Epithelial cell of prostate (primary cell): Measurements from ENCODE around the gene CD14.
"Not testable (repeated sequence)": the region's sequence is repeated elsewhere in the genome, so short reads cannot be mapped to it uniquely, and the experiment has no call there.

ENCODE experiments used
- DNase-seq: peaks from one replicate; pipeline ENCODE4 v3.0.0-alpha.2; 2011; ENCODE audit warnings: low read depth, low spot score
- H3K27ac ChIP-seq: fragments of 450-650 bp; 2 replicates; pipeline ENCODE4 v1.5.1; 2017; ENCODE audit warnings: mild to moderate bottlenecking

The CD14 gene

DNA sequence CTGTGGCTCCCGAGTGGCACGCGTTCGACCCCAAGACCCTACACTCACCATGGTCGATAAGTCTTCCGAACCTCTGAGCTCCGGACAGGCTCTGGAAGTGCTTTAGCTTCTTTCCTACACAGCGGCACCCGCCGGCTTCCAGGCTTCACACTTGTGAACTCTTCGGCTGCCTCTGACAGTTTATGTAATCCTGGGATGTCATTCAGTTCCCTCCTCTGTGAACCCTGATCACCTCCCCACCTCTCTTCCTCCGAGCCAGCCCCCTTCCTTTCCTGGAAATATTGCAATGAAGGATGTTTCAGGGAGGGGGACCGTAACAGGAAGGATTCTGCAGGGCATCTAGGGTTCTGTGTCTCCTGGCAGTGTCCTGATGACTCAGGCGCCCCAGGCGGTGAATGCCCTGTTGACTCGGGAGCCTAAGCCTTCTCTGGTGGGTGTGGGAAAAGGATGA, at the start of gene CD14:
CD14 (minus strand) TSS at position 155 of the 451 bp plus-strand sequence; CDS start at position 51, 104 bp downstream.
- DNase-seq: no peak
- no peak within 1 kb of the TSS for H3K27ac ChIP-seq

DNA sequence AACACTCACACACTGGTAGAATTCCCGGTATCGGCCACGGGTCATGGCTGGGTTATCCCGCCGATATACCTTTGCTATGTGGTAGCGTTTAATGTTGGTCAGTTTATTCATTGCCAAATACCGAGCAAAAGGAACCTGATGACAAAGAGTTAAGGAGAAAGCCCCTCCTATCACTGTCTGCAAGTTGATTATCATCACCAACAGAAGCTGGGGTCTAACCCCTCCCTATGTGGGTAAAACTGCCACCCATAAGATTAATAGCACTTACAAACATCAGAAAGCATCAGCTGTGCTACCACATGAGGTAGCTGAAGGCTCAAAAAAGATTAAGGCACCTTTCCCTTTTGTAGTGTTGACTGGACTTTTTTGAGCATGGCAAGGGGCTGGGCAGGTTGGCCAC, 46.0 kb upstream of the CD14 start:
- DNase-seq: no peak
- no peak overlapping the region for H3K27ac ChIP-seq

DNA sequence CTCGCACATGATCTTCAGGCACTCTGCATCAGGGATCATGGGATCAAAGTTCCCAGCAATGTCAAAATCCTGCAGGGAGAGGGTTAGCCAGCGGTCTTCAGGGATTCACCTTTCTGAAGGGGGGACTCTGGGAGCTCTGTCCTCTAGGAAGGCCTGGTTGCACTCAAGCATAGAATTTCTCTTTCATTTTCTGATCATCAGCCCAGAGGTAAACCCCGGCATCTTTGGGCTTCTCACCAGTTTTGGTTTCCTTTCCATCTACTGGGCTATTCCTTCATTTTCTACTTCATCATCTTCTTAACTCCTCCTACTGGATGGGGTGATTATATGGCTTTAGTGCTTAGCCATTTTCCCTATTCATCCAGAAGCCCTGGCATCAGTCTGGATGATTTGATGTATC, 45.0 kb upstream of the CD14 start:
- DNase-seq: no peak

GRCh38 chr5:140674629-140675028, 41.7 kb upstream of the CD14 start:
- H3K27ac ChIP-seq: no peak overlapping the region
- no peak for DNase-seq

More for the DNA sequence above, 45.0 kb upstream of the CD14 start:
- no peak overlapping the region for H3K27ac ChIP-seq

DNA sequence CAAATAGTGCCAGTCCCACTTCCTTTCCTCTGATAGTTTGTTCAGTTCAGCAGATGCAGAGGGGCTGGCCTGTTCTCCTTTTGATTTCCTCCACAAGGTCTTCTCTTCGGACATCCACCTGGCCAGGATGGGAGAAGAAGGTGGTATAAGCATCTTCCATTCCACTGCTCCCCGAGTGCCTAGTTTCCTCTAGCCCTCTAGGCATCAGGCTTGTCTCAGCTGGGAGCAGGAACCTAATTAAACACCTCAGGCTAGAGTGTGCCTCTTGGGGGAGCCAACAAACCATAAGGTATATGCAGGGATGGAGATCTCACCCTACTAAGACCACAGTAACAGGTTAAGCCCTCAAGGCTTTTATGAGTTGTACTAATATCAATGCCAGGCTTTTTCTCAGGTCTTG, 41.2 kb upstream of the CD14 start:
- DNase-seq: no peak
- H3K27ac ChIP-seq: no peak overlapping the region

DNA sequence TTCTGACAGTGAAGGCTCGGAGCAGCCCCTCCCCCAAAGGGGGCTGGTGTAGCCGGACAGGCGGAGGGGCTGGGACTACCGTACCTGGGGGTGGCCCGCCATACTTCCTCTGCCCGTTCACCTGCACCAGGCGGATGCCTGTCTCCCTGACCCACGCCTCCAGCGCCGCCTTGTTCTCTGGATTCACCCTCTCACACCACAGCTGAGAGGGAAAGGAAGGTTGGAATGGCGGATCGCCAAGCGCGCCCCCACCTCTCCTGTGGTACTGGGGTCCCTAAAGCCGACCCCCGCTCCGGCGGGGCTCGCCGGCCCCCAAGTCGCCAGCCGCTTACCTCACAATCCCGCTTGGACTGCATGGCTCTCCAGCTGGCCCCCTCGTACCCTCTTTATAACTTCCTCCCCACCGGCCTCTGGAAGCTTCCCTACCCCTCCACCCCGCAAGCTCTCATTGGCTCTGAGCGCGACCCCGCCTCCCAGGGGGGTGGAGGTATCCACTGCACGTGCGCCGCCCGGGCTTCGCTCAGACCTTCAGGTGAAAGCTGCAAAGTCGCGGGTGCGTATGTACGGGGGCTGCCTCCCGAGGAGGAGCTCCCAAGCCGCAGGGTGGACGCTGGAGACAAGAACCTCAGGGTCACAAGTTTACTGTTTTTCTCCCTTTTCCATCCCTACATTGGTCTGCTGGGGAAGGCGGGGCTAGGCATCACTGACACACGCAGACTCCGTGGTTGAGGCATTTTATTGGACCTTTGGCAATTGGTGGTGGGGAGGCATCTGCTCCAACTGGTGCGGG, 40.4 kb upstream of the CD14 start, which contains the start of gene DND1:
DND1 (minus strand) TSS at position 390 of the 790 bp plus-strand sequence; CDS start at position 356, 34 bp downstream.
- no peak within 1 kb of the TSS for H3K27ac ChIP-seq
- DNase-seq: no peak

GRCh38 chr5:140672455-140673186, 39.6 kb upstream of the CD14 start:
- no peak for DNase-seq

GRCh38 chr5:140671472-140672125, 38.6 kb upstream of the CD14 start:
- H3K27ac ChIP-seq: no peak overlapping the region
- DNase-seq: no peak

More at GRCh38 chr5:140672455-140673186, 39.6 kb upstream of the CD14 start:
- no peak overlapping the region for H3K27ac ChIP-seq

DNA sequence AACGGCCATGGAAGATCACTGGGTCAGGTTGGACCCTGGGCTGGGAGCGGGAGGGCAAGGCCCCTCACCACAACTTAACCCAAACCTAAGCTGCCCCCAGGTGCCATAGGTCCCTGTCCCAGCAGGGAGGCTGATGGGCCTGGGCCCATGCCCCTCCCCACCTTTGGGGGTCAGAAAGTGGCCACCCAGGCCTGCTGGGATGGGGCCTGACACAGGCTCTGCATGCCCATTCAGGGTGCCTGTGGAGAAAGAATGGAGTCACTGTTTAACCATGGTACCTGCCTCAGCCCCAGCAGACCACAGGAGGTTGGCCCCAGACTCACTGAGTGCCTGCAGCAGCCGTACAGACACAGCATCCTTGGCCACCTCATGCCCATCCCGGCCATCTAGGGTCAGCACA, 38.1 kb upstream of the CD14 start:
- not testable (repeated sequence) for DNase-seq, H3K27ac ChIP-seq

DNA sequence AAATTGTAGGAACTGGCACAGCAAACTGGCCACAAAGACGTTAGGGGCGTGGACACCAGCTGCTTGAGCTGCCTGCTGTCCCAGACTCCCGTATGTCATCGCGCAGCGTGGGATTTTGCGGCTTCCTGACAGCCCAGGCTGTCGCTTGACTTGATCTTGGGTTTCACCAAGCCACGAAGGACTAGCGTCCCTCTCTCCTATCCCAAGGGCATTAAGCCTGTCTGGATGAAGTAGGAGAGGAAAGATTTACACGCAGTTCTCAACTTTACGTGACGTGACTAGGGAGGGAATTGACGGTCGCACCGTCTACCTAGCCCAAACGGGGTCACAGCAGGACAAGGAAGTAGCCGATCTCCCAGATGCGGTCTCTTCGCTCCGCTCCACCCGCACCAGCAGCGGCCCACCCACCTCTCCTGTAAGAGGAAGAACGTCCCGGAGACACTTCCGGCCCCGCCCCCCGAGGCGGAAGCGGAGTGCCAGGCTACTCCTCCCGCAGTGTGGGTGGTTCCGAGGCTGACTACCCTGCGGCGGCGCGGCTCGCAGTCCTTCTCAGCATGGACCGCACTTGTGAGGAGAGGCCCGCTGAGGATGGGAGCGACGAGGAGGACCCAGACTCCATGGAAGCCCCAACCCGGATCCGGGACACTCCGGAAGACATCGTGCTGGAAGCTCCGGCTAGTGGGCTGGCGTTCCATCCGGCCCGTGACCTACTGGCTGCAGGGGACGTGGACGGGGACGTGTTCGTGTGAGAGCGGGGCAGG, 31.6 kb upstream of the CD14 start, which contains the start of gene WDR55:
WDR55 (plus strand) TSS at position 546 of the 761 bp plus-strand sequence; CDS start at position 555, 9 bp downstream.
- peak; percentile 77 for DNase-seq
- peak within 1 kb of the TSS; percentile 92 for H3K27ac ChIP-seq

- DNase-seq: no peak
- H3K27ac ChIP-seq: peak overlapping the region; percentile 92
Observed at GRCh38 chr5:140664030-140664358, 31.0 kb upstream of the CD14 start.

- not testable (repeated sequence) for H3K27ac ChIP-seq, DNase-seq
Observed at GRCh38 chr5:140660371-140660770, 27.4 kb upstream of the CD14 start.

DNA sequence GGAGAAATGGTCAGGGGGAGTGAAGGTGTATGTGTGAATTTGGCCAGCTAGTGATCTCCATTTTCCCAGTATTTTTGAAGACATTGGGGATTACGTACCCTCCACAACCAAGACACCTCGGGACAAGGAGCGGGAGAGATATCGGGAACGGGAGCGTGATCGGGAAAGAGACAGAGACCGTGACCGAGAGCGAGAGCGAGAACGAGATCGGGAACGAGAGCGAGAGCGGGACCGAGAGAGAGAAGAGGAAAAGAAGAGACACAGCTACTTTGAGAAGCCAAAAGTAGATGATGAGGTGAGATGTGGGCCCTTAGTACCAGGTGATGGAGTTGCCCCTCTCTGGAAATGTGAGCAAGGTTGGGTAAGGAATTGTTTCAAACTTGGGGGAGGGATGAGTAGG, 25.9 kb upstream of the CD14 start:
- H3K27ac ChIP-seq: no peak overlapping the region
- no peak for DNase-seq

DNA sequence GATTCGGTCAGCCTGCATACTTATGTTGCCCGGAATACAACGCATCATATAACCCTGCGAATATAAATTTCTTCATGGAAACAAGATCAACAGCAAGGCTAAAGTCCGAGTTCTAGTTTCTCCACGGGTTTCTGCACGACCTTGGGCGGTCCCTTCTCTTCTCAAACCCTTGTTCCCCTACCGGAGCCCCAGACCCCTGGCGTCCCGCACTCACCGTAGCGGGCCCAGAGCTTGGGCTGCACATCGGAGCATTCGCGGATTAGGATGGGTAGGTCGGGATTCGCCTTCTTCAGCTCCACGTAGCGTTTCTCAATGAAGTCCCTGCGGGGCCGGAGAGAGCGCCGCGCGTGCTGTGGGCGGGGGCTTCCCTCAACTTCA, 14.1 kb upstream of the CD14 start:
- DNase-seq: no peak
- H3K27ac ChIP-seq: peak overlapping the region; percentile 55

GRCh38 chr5:140642718-140643117, 9.7 kb upstream of the CD14 start:
- no peak for DNase-seq
- H3K27ac ChIP-seq: no peak overlapping the region

DNA sequence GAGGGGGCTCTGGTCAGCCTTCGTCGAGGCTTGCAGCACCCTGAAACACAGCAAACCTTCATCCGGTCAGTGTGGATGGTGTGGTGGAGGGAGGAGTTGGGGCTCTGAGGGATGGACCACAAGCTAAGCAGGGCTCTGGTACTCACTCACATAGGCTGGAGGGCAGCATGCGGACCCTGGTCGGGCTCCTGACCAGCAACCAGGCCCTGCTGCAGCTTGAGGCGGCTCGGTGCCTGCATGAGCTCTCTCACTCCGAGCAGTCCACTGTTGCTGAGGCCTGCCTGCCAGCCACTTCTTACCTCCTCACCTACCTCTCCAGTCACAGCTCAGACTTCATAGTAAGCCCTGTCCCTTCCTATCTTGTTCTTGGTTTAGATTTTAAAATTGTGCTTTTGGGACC, 8.7 kb upstream of the CD14 start:
- H3K27ac ChIP-seq: no peak overlapping the region
- no peak for DNase-seq

DNA sequence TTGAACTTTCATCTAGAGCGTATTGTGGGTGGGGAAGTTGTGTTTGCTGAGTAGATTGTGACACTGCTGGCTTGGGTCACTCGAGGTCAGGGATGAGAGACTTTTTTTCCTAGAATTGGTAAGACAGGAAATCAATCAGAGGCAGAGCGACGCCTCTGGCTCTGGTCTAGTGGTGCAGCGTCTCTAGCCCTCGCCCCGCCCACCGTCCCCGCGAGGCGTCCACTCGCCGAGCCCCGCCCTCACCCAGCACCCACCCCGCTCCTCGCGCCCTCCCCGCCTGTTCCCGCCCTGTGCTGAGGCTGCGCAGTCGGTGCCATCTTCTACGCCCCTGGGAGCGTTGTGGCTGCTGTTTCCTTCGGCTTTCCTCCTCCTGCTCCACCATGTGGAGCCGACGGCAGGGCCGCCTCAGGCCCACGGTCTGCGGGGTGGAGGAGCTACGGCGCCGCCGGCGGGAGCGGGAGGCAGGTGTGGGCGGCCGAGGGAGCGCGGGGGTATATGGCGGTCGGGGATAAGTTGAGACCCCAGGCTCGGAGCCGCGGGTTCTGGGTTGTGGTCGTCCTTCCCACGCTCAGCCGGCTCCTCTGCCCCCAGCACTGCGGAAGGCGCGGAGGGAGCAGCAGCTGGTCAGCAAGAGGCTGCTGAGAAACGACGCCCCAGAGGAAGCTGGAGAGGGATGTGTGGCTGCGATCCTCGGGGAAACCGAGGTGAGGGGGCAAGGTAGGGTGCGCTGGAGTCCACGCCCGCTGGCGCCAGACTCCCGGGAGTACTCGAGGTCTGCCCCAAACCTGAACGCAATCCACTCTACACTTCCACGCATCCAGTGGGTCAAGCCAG, 6.4 kb upstream of the CD14 start, which contains the start of gene TMCO6:
TMCO6 (plus strand) TSS at position 304 of the 834 bp plus-strand sequence; CDS start at position 381, 77 bp downstream.
- peak; percentile 68 for DNase-seq
- peak within 1 kb of the TSS; percentile 62 for H3K27ac ChIP-seq

- H3K27ac ChIP-seq: peak overlapping the region; percentile 62
- DNase-seq: not testable (repeated sequence)
Observed at GRCh38 chr5:140638898-140639147, 5.8 kb upstream of the CD14 start.

DNA sequence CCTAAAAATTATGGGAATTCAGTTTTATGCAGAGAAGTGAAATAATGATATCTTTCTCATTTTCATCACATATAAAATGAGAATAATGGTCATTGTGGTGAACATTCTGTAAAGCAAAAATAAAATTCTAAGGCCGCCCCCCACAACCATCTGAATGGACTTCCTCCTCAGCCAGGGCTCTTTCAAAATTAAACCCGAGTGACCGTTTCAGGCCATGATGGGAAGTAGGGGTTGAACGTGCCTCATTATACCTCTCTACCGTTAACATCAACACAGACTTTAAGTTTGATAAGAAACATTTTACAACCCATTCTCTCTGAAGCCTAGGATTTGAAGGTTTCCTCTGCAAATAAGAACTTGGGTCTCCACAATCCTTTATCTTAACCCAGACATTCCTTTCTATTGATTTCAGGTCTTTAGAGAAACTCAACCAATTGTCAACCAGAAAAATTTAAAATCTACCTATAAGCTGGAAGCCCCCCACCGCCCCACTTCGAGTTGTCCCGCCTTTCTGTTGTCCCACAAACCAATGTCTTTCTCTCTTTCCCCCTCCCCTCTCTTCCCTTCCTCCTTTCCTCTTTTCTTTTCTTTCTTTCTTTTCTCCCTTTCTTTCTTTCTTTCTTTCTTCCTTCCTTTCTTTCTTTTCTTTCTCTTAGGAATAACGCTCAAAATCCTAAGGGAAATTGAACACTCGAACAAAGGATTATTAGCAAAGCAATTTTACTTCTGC, 4.6 kb upstream of the CD14 start:
- no peak overlapping the region for H3K27ac ChIP-seq
- no peak for DNase-seq
